GM18520 (cell line): ENCODE data around the gene PIK3CB.
A peak's percentile ranks its signal among the peaks of the same experiment; 100 is the strongest.
"Not testable (repeated sequence)": the region's sequence is repeated elsewhere in the genome, so short reads cannot be mapped to it uniquely, and the experiment has no call there.

Experiments
- ATAC-seq: cut with Tn5 transposase; IDR thresholded peaks from one replicate; pipeline ENCODE4 v1.9.1; 2021; ENCODE audit not compliant: unreplicated experiment

Gene PIK3CB

GRCh38 chr3:138846824-138847223, 12.1 kb upstream of the PIK3CB start:
- ATAC-seq, result not testable (repeated sequence)

GRCh38 chr3:138846262-138846791, 11.6 kb upstream of the PIK3CB start:
- no peak for ATAC-seq

GRCh38 chr3:138845771-138846173, 11.0 kb upstream of the PIK3CB start:
- no peak for ATAC-seq

GRCh38 chr3:138845181-138845601, 10.5 kb upstream of the PIK3CB start:
- ATAC-seq, result no peak

- no peak for ATAC-seq
Observed at GRCh38 chr3:138842483-138843188, 7.9 kb upstream of the PIK3CB start.

GRCh38 chr3:138838385-138838784, 3.7 kb upstream of the PIK3CB start:
- ATAC-seq, result not testable (repeated sequence)

- ATAC-seq, result not testable (repeated sequence)
Observed at GRCh38 chr3:138835846-138836245, 1.1 kb upstream of the PIK3CB start.

- no peak for ATAC-seq
Observed at GRCh38 chr3:138835397-138835757, 649 bp upstream of the PIK3CB start.

GRCh38 chr3:138833899-138834595, 681 bp downstream of the PIK3CB start:
- peak; percentile 29 for ATAC-seq

- not testable (repeated sequence) for ATAC-seq
Observed at GRCh38 chr3:138832473-138833057, 2.2 kb downstream of the PIK3CB start.

GRCh38 chr3:138829886-138830510, 4.7 kb downstream of the PIK3CB start:
- ATAC-seq, result no peak

- ATAC-seq, result no peak
Observed at GRCh38 chr3:138829097-138829496, 5.6 kb downstream of the PIK3CB start.

GRCh38 chr3:138827222-138827621, 7.5 kb downstream of the PIK3CB start:
- no peak for ATAC-seq

GRCh38 chr3:138825336-138825735, 9.4 kb downstream of the PIK3CB start:
- no peak for ATAC-seq

GRCh38 chr3:138824114-138824506, 10.6 kb downstream of the PIK3CB start:
- no peak for ATAC-seq

GRCh38 chr3:138820379-138820778, 14.3 kb downstream of the PIK3CB start:
- ATAC-seq, result not testable (repeated sequence)

- no peak for ATAC-seq
Observed at GRCh38 chr3:138818185-138818860, 16.4 kb downstream of the PIK3CB start.

- ATAC-seq, result no peak
Observed at GRCh38 chr3:138817695-138818094, 17.0 kb downstream of the PIK3CB start.

- no peak for ATAC-seq
Observed at GRCh38 chr3:138812806-138813205, 21.9 kb downstream of the PIK3CB start.

- no peak for ATAC-seq
Observed at GRCh38 chr3:138809500-138810256, 25.1 kb downstream of the PIK3CB start.
